Measurements from ENCODE around the gene ATF4. TPM values are rescaled to one million over a fixed set of nuclear protein-coding genes. Genes with fewer than 3 reads are reported as not detected.

ATF4 gene
- total and polyA plus RNA-seq, 2 of the 13 experiments (the other 11 are each of a cell fraction or from before 2014, with no cell fraction given) = 486 to 1,297 TPM

DNA sequence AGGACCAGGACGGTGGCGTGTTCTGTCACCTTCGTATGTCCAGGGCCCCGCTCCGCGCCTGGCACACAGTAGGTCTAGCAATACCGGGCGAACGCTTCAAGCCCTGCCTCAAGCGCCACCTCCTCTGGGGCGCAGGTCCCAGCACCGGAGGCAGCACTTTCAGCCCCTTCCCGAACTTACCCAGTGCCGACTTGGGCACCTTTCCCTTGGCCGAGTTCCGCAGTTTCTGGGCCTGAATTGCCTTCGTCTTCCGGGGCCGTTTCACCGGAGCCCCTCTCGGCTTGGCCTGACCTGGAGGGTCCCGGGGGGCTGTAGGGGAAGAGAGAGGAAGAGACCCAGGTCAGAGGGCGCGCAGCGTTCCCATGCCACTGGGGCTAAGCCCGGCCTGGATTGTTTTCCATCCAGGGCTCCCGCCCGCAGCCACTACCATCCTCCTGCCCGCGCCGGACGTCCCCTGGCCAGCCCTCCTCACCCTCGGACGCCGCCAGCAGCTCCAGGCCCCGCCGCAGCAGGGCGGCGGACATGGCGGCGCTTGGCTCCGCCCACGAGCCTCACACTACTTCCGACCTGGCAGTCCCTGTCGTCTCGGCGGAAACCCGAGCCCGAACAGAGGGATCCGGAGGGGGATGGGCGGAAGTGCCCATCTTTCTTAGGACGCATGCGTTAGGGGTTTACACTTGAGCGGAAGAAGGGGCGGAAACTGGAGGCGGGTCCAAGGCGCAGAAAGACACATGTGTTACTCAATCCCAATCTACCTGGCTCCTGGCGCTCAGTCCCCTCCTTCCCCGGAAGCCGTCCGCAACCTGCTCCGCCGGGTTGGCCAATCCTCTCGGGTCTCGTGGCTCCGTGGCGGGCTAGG is 12.1 kb downstream of the ATF4 start, which contains the start of gene RPS19BP1 (continued):
- TF ChIP-seq, protein P1, sequence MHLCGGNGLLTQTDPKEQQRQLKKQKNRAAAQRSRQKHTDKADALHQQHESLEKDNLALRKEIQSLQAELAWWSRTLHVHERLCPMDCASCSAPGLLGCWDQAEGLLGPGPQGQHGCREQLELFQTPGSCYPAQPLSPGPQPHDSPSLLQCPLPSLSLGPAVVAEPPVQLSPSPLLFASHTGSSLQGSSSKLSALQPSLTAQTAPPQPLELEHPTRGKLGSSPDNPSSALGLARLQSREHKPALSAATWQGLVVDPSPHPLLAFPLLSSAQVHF (CRISPR knock-in tag; IDR thresholded peaks at IDR 0.05) = no peak
- TF ChIP-seq FIP1L1 (IDR thresholded peaks at IDR 0.05; ENCODE audit: borderline replicate concordance, insufficient read depth, low read depth, low read length) (no peak), FOXP1 (IDR thresholded peaks at IDR 0.05) (no peak), FOXP1 (CRISPR knock-in tag; IDR thresholded peaks at IDR 0.05) (no peak), ZNF747 (CRISPR knock-in tag; IDR thresholded peaks at IDR 0.05; ENCODE audit: borderline replicate concordance) (no peak; the same call in 1 of the 2 replicates), JUN (CRISPR knock-in tag; IDR thresholded peaks at IDR 0.05) (peak; percentile 40; the same call in 1 of the 2 replicates), GABPB1 (CRISPR knock-in tag; IDR thresholded peaks at IDR 0.05) (peak; percentile 96), ZSCAN12 (CRISPR knock-in tag; IDR thresholded peaks at IDR 0.05) (peak; percentile 59; the same call in 1 of the 2 replicates), ZNF441 (CRISPR knock-in tag; IDR thresholded peaks at IDR 0.05; ENCODE audit: borderline replicate concordance) (no peak), MZF1 (CRISPR knock-in tag; IDR thresholded peaks at IDR 0.05; ENCODE audit: borderline replicate concordance) (no peak), EED (CRISPR knock-in tag; IDR thresholded peaks at IDR 0.05) (peak; percentile 26; the same call in 1 of the 2 replicates), PCBP2 (optimal IDR thresholded peaks at IDR 0.05; ENCODE audit: low read depth, low read length, poor library complexity, severe bottlenecking) (no peak), SOX13 (IDR thresholded peaks at IDR 0.05) (no peak), SOX13 (CRISPR knock-in tag; conservative IDR thresholded peaks at IDR 0.05 in 1 of 2, IDR thresholded peaks at IDR 0.05 in 1 of 2) (peak in 1 of 2 experiments; percentile 29; a peak in 1 of 4 replicates), ZSCAN30 (CRISPR knock-in tag; IDR thresholded peaks at IDR 0.05) (no peak), SP2 (CRISPR knock-in tag; IDR thresholded peaks at IDR 0.05) (peak; percentile 93), ZNF235 (CRISPR knock-in tag; IDR thresholded peaks at IDR 0.05; ENCODE audit: borderline replicate concordance) (peak; percentile 74; the same call in 1 of the 2 replicates), ZBTB8A (CRISPR knock-in tag; IDR thresholded peaks at IDR 0.05; ENCODE audit: borderline replicate concordance, low read depth) (no peak), HNRNPLL (IDR thresholded peaks at IDR 0.05; ENCODE audit: low read depth, low read length, poor library complexity, severe bottlenecking) (peak; percentile 76), ZNF282 (IDR thresholded peaks at IDR 0.05; ENCODE audit: partially characterized antibody) (no peak), ZNF549 (CRISPR knock-in tag; IDR thresholded peaks at IDR 0.05) (no peak)
- TF ChIP-seq, protein P2, sequence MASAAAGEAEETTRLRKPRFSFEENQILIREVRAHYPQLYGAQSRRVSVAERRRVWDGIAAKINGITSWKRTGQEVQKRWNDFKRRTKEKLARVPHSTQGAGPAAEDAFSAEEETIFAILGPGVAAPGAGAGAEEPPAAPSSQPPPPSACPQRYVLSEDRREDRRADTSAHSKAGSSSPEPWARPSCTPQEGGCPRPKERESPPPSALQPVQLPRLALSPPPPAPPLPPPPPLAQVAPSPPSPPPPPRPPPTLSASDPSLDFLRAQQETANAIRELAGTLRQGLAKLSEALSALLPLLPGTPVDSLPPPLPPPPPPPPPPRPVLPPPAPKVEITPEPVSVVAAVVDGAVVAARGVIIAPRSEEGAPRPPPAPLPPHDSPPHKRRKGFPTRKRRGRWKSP (CRISPR knock-in tag; IDR thresholded peaks at IDR 0.05) = no peak
- TF ChIP-seq, protein P3, sequence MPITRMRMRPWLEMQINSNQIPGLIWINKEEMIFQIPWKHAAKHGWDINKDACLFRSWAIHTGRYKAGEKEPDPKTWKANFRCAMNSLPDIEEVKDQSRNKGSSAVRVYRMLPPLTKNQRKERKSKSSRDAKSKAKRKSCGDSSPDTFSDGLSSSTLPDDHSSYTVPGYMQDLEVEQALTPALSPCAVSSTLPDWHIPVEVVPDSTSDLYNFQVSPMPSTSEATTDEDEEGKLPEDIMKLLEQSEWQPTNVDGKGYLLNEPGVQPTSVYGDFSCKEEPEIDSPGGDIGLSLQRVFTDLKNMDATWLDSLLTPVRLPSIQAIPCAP (CRISPR knock-in tag; IDR thresholded peaks at IDR 0.05; ENCODE audit: low read depth) = no peak
- TF ChIP-seq, protein P4, sequence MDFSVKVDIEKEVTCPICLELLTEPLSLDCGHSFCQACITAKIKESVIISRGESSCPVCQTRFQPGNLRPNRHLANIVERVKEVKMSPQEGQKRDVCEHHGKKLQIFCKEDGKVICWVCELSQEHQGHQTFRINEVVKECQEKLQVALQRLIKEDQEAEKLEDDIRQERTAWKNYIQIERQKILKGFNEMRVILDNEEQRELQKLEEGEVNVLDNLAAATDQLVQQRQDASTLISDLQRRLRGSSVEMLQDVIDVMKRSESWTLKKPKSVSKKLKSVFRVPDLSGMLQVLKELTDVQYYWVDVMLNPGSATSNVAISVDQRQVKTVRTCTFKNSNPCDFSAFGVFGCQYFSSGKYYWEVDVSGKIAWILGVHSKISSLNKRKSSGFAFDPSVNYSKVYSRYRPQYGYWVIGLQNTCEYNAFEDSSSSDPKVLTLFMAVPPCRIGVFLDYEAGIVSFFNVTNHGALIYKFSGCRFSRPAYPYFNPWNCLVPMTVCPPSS (IDR thresholded peaks at IDR 0.05) = no peak
- TF ChIP-seq, protein P5, sequence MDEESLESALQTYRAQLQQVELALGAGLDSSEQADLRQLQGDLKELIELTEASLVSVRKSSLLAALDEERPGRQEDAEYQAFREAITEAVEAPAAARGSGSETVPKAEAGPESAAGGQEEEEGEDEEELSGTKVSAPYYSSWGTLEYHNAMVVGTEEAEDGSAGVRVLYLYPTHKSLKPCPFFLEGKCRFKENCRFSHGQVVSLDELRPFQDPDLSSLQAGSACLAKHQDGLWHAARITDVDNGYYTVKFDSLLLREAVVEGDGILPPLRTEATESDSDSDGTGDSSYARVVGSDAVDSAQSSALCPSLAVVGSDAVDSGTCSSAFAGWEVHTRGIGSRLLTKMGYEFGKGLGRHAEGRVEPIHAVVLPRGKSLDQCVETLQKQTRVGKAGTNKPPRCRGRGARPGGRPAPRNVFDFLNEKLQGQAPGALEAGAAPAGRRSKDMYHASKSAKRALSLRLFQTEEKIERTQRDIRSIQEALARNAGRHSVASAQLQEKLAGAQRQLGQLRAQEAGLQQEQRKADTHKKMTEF (CRISPR knock-in tag; IDR thresholded peaks at IDR 0.05) = peak; percentile 85; the same call in 1 of the 2 replicates

Data from HepG2 (cell line).